Stimulated activated CD8-positive, alpha-beta memory T cell treated with anti-CD3 and anti-CD28 coated beads, Interleukin-15, amount 100 ng/mL, for 1 hour (primary cell): ENCODE results near the gene EXD3.

ENCODE experiments used
- DNase-seq: peaks from one replicate; pipeline ENCODE4 v3.0.0-alpha.2; 2020; ENCODE audit warnings: low read depth

EXD3 gene

DNA sequence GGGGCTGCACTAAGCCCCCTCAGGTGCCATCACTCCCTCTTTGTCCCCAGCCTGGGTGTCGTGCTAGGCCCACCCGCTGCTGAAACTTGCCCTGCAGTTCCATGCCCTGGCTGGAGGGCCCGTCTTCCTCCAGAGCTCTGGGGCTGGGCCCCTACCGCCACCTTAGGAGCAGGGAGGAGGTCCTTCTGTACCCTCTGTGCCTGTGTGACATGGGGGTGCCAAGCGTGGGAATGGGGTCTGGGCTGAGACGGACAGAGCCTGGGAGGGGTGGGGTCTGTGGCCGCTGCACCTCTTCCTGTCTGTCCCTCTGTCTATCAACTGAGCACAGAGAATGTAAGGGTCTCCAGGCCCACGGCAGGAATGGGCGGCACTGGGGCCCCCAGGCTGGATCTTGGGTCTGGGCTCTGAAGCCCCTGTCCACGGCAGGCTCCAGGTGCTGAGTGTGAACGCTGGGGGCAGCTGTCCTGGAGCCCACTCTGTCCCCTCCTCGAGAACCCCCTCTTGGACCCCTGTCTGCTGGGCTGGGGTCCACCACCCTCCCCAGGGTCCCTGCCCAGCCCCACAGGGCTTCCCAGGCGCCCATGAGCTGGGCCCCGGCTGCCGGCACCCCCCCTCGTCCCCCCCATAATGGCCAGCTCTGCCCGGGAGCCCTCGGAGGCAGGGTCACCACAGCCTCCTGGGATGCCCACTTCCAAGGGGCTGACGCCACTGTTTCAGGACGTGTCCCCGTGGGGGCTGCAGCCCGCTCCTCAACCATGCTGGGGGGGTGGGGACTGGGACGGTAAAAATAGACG, 105.0 kb downstream of the EXD3 start:
- DNase-seq: no peak

DNA sequence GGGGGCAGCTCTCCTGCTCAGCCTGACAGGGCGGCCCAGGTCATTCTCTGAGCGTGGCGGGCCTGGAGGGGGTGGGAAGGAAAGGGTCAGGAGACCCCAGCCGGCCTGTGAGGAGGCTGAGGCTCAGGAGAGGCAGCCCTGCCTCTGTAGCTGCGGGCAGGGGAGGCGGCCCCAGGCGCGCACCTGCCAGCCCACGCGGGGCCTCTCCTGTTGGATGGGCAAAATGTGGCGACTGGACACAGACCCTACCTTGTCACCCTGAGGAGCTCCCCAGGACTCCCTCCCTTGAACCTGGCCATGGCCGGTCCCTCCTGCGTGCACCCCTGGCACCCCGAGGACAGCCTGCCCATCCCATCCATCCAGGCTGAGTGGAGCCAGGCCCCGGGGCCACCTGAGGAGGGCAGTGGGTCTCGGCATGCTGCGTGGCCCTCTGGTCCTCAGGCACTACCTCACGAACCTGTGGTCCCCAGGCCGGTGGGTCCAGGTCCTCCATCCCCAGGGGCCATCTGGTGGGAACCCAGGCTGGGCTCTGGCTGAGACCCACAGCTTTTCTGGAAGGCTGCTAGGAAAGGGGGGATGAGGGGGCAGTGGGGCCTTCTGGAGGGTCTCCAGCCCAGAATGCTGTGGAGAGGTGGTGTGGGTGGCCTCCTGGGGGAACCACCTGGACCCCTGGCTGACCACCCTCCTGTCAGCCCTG, 105.8 kb downstream of the EXD3 start:
- DNase-seq: no peak

DNA sequence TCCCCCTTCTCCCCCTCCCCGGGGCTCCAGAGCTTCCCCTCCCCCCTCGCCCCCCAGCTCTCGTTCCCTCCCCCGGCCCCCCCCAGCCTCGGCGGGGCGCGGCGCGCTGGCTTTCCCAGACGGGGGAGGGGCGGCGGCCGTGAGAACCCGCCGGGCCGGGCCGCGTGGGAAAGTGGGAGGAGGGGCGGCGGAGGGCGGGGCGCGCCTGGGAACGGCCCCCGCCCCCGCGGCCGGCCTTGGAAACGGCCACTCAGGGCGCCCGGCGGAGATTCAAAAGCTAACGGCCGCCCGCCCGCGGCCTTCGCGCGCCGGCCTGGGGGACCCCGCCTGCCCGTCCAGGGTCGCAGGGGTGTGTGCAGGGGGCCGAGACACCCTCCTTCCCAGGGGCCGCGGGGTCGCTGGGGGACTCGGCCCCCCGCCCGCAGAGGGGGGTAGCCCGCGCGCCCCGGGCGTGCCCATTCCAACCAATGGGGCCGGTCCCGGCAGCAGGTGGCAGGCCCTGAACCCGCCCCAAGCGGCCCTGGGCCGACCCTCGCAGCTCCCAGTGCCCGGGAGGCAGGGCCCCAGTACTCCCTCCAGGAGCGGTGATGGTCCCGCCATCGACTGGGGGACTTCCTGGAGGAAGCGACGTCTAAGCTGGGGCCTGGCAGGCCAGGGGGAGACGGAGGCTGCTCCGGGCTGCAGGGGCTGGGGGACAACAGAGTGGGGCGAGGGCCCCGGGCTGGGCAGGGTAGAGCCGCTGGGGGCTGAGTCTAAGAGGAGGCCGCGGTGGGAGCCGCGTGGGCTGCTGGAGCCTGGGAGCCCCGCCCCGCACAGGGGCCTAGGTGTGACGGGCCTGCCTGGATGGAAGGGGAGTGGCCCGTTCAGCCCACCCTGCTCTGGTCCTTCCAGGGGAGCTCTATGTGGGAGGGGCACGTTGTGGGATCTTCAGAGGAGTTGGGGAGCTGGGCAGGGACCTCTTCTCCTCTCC, 106.7 kb downstream of the EXD3 start:
- DNase-seq: no peak

DNA sequence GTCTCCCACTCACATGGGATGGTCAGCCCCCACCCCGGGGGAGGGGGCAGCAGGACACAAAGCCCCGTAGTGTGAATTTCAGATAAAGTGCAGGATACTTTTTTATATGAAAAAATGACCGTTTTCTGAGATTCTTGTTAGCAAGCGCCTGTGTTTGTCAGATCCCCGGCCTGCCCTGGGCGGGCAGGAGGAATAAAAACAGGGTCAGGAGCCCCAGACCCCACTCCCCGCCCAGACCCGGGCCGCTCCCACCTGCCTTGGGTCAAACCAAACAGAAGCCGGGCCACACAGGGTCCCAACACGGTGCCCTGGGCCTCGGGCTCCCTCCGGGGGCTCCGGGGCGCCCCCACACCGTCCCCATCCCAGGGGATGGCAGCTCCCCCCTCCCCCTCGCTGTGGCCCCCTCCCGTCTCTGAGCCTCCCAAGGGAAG, 107.4 kb downstream of the EXD3 start:
- DNase-seq: no peak

DNA sequence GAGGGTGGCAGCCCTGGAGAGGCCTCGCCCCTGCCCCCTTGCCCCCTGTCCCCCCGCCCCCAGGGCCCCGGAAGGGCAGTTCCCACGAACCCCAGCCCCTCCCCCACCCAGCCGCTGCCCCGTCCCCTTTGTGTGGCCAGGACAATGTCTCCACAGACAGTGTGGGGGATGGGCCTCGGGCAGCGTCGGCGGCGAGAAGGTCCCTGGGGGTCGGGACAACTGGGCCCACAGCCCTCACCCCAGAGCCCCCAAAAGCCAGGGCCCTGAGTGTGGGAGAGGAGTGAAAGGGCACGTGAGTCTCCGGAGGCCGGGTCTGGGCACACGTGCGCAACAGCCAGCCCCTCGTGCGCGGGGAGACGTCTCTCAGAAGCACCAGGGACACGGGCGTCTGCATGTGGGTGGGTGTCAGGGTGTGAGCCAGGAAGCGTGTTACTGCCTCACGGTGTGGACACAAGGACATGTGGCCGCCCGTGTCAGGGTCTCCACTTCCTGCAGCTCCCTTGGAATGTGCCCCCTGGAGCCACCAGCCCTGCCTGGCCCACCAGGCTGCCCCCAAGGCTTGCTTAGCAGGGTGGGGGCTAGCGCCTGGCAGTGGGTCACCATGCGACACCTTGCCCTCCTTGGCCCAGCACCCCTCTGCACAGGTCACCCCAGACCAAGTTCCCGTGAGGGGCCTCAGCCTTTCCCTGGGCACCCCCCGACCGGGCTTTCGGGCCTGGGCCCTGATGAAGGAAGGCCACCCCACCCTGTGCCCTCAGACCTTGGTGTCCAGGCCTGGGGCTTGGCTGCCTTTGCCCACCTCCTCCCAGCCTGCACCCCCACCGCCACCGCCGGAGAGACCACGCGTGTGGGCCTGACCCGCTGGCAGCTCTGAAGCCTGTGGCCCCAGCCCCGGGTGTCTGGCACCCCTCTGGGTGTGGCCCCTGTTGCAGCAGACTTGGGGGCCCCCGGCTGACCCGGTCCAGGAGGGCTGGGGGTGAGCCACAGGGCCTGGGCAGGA, 108.1 kb downstream of the EXD3 start:
- no peak for DNase-seq

DNA sequence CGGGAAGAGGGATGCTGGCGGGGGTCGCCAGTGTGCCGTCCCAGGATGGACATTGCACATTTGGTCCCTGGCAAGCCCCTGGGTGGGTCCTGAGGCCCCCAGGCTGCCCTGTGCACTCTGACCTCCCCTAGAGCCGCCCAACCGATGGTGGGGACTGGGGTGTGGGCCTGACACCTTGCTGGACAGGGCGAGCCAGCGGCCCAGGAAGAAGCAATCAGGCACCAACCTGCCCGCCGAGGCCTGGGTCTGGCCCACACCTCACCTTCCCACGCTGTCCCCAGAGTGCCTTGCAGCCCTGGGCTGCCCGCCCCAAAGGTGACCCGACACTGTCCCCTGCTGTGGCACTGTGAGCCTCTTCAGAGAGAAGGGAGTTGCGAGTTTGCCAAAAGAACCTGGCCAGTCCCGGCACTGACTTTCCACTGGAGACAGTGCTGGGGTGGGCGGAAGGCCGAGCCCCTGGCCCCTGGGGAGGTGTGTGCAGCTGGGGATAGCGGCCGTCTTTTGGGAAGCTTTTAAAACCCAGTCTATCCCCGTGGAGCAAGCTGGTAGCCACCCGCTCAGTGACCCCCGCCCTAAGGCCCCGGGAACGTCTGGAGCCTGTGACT, 108.9 kb downstream of the EXD3 start:
- DNase-seq: no peak

DNA sequence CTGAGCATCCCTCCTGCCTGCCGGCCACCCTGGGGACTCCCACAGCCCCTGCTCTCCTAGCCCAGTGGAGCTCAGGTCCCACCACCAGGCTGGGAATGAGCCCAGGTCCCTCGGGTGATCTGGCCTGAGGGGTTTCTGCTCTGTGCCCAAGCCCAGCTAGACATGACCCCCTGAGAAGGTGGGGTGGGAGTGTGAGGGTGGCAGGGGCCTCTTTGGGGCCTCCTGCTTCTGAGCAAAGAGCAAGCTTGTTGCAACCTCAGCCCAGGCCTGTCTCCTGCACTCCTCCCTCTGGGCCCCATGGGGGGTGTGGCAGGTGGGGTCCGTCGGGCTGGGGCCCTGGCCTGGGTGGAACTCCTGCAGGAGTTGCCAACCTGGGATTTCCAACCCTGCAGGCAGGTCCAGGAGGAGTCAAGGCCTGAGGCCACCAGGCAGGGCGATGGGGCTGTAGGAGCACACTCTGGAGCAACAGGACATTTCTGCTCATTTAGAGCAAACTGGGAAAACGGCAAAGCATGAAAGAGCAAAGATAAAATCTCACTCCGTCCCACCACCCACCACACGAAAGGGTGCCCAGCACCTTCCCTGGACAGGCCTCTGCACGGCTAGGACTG, 109.5 kb downstream of the EXD3 start:
- no peak for DNase-seq

DNA sequence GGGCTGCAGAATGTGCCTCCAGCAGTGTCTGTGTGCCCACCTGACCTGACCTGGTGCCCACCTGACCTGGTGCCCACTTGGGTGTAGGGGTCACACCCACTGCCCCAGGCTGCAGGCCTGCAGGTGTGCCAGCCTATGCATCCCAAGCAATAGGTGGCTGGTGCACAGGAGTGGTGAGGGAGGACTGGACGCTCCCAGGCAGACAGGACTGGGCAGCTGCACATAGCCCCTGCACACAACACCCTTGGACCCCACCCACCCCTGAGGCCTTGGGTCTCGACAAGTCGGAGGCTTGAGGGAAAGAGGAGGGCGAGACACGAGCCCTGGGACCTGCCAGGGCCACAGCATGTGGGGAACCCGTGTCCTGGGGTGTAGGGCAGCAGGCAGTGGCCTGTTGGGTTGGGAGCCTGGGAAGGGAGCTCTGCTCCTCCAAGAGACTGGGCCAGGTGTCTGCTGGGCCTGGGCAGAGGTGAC, 110.1 kb downstream of the EXD3 start:
- DNase-seq: no peak

DNA sequence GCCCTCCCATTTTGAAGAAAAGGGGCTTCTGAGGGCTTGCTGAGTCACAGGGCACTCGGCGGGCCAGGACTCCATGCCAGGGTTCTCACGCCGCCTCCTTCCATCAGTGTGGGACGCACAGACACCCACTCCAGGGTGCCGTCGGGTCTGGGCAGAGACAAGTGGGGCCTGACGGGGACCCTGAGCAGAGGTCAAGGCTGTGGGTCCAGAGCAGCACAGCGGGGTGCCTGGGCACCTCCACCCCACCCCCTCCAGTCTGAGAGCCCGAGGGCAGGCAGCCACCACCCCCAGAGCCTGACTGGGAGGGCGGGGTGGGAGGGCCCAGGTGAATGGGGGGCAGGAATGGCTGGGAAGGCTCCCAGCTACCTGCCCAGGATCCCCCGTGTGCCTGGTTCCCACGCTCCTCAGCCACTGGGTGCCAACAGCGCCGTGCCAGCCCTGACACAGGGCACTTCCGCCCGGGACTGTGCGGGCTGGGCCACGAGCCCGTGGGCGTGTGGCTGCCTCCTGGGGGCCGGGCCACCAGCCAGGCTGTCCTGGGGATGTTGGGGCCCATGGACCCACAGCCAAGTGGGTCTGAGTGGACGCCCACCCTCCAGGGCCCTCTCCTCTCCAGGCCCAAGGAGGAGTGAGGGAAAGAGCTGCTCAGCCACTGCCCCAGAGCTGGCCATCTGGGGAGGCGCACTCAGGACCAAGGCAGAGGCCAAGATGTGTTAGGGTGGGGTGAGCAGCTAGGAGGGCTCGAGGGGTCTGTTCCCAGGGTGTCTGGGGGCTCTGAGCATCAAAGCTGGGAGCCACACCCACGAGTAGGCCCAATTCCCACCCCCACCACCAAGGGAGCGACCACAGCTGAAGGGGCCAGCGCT, 110.7 kb downstream of the EXD3 start:
- no peak for DNase-seq

DNA sequence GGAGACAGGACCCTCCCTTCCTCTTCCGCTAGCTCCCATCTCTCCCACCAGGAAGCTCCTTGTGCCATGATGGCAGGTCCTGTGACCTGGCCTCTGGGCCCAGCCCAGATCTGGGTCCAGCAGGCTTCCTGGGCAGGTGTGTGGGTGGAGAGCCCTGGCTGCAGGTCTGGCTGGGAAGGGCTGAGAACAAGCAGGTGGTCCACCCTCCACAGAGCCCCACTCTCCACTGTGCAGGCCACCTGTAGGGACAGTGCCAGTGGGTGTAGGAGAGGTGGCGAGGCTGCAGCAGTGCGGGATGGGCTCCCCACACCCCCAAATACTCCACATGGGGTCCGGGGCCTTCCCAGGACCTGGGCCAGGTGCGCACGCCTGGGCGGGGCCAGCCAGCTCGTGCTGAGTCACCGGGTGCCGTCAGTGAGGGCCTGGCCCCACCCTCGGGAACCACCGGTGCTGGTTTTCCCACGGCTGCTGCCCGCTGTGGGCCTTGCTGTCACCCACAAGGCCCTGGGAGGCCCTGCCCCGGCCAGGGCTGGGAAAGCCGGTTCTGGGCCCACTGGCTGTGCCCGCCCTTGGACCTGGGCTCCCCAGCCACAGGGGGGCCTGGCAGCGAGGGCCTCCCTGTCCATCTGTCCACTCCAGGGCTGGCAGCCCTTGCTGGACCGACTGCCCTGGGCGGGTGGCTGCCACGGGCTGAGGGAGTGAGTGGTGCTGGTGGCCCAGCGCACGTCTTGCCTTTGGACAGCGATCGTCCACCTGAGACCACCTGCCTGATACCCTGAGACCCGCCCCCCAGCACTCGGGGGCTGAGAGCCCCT, 111.6 kb downstream of the EXD3 start:
- DNase-seq: no peak

DNA sequence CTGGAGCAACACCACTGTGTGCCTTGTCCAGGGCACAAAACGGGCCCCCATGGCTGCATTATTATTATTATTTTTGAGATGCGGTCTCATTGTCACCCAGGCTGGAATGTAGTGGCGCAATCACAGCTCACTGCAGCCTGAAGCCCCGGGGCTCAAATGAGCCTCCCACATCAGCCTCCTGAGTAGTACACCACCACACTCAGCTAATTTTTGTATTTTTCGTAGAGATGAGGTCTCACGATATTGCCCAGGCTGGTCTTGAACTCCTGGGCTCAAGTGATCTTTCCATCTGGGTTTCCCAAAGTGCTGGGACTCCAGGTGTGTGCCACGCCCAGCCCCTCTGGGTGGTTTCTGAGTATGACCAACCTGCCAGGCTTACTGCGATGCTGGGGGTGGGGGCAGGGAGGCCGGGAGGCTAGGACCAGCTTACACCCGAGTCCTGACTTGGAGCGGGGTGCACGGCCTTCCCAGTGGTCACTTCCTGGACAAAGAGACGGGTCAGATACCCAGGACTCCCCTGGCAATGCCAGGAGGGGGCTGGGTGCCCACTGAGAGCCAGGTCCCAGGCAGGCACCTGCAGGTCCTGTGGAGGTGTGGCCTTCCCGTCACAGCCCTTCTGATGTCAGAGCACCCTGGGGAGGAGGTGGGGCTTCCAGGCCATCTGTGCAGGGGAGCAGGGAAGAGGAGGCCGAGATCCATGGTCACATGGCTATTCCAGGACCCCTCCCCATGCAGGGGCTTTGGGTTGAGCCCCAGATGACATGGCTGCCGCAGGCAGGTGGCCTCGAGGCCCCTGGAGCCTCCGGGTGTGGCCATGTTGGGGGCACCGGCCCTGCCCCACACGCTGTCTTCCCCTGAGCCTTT, 112.5 kb downstream of the EXD3 start:
- no peak for DNase-seq

DNA sequence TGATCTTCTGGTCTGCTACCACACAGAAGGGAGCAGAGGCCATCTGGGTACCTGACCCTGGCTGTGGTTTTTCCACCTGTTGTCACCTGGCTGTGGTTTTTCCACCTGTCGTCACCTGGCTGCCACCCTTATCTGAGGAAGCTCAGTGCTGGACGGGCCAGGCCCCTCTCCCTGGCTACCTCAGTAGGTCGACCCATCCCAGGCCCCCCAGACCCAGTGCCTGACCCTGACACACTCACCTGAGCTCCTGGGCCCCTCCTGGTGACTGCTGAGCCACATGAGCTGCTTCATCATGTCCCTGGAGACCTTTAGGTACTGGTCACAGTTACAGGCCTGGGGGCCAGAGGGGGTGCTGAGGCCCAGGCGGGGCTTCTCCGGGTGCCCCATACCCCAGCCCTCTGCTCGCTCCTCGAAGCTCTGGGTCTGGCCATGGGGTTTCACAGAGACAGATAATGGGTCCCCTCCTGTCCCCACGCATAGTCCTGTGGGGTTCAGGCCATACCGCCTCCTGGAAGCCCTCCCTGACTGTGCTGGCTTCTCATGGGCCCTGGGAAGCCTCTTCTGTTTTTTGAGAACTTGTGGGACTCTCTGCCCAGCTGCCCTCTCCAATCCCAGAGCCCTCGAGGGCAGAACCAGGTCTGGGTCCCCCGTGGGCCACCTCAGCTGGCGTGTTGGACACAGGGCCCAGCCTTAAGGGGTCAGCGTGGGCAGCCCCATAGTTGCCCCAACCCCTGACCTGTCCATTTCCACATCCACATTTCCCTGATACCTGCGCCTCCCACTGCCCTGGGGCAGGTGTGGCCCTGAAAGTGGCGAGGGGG, 113.4 kb downstream of the EXD3 start:
- DNase-seq: no peak

DNA sequence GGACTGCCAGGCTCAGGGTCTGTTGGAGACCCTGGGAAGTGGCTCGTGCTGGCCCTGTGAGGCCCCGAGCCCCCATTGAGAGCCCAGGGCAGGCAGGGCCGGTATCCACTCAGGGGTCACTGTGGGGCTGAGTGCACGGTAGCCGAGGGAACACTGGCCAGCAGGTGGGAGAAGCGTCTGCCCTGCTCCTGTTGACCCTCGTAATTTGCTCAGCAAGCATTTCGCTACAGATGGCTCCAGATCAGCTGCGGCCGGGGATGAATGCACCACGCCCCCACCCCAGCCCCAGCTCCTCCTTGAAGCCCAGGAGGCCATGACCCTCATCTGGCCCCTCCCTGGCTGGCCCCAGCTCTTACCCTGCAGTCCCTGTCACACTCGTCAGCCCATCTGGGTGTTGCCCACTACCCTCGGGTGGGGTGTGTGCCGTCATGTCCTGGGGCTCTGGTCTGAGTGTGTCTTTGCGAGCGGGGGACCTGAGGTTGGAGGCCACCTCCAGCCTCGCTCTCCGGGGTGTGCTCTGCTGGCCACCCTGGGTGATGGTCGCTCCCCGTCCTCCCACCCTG, 114.8 kb downstream of the EXD3 start:
- no peak for DNase-seq

DNA sequence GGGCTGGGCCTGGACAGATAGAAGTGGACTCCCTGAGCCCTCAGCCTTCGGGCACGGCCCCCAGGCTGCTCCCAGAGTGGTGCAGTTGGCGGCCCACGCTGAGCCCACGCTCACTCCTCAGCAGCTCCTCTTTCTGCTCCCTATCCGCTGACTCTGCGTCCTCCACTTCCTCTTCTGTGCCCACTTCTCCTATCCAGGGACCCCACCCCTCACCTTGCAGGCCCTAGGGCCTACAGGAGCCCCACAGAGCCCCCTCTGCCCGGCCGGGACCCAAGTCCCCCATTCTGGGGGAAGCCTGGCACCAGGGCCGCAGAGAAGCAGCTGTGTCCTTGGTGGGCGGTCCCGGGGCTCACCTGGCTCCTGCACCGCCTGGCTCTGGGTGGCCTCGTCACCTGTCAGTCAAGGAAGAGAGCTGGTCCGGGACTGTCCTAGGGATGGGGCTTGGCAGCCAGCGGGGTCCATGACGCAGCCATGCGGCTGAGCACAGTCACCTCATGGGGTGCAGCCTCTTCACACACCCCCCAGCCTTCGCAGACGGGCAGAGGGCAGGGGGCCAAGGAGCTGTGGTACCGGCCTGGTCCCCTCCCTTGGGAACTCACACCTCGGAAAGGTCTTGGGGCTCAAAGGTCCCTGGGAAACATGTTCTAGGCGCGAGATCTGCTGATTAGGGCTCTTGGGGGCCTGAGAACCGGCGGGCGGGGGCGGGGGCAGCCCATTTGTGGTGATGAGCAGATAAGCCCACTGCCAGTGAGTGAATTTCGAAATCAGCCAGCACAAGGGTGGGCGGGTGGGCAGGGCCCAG, 115.5 kb downstream of the EXD3 start:
- no peak for DNase-seq

DNA sequence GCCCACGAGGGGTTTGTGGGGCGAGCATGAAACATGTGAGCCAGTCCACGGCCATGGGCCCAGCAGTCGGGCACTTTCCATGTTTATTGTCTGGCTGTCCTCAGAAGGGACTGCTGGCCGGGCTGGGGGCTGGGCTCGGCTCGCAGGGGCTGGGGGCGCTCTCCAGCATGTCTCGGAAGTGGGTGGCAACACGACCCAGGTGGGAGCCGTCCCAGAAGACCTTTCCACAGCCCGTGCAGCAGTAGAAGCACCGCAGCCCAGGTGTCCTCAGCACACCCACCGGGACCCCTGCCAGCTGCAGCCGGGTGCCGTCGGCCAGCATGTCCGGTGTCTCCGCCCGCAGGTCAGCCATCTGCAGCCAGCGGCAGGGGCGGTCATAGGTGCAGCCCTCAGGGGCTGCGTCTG, 116.1 kb downstream of the EXD3 start:
- no peak for DNase-seq
